Activated CD8-positive, alpha-beta T cell treated with anti-CD3 and anti-CD28 coated beads, Interleukin-2, amount 10 ng/mL, durations not matched to agents 7 days and 5 days (primary cell): Measurements from ENCODE around the gene BCAS3. TPM values are rescaled to one million over a fixed set of nuclear protein-coding genes. Genes with fewer than 3 reads are reported as not detected.

ENCODE experiments used
- ATAC-seq: fragments of 150-1000 bp; cut with Tn5 transposase; one replicate; pipeline ENCODE4 v1.10.0; 2021; ENCODE audit warnings: moderate library complexity
- CTCF ChIA-PET: fragments of 350-600 bp; sonication (Branson Sonifier 250); formaldehyde crosslinking; loops from one replicate; lab custom pipeline; 2021; ENCODE audit warnings: antibody characterized with exemption; lab: Charles Lee
- POLR2A ChIA-PET: fragments of 350-600 bp; sonication (Branson Sonifier 250); formaldehyde crosslinking; loops from one replicate; lab custom pipeline; 2021; ENCODE audit warnings: antibody characterized with exemption; lab: Charles Lee
- DNase-seq: peaks from one replicate; pipeline ENCODE4 v3.0.0-alpha.2; 2020
- H3K27ac Mint-ChIP-seq: one replicate; pipeline ENCODE4 v1.8.0; 2021; ENCODE audit warnings: mild to moderate bottlenecking, mixed read lengths
- H3K27me3 Mint-ChIP-seq: one replicate; pipeline ENCODE4 v1.8.0; 2021; ENCODE audit warnings: low read depth, mixed read lengths
- H3K36me3 Mint-ChIP-seq: one replicate; pipeline ENCODE4 v1.8.0; 2021; ENCODE audit warnings: low read depth, mixed read lengths
- H3K4me1 Mint-ChIP-seq: one replicate; pipeline ENCODE4 v1.8.0; 2021; ENCODE audit warnings: low read depth, mixed read lengths
- H3K4me3 Mint-ChIP-seq: one replicate; pipeline ENCODE4 v1.8.0; 2021; ENCODE audit warnings: mild to moderate bottlenecking, mixed read lengths
- H3K9me3 Mint-ChIP-seq: one replicate; pipeline ENCODE4 v1.8.0; 2022; ENCODE audit warnings: mixed read lengths; ENCODE audit not compliant: insufficient read depth
- total RNA-seq, 2 experiments: library from RNA; stranded (reverse); gene quantifications; one replicate each; pipeline ENCODE4 v1.2.3, GENCODE V29; 2021

Gene BCAS3
- total RNA-seq, 2 experiments from 2014 or later, result 13.0 to 16.3 TPM

- H3K27ac Mint-ChIP-seq, result no peak overlapping the region
- ChIA-PET CTCF (interaction anchor here (1.1 kb wide), 1 partner anchor 20 kb away, joined by 3 read pairs; no protein-coding TSS in a partner anchor), POLR2A (interaction anchor here (0.7 kb wide), 1 partner anchor 1803 kb away, joined by 3 read pairs; no protein-coding TSS in a partner anchor)
Observed at GRCh38 chr17:61261001-61261637, 583.5 kb downstream of the BCAS3 start.

GRCh38 chr17:61265397-61265796 is 587.7 kb downstream of the BCAS3 start:
- no peaks in the 10 kb centered on the region for H3K4me1 Mint-ChIP-seq
- no peaks in the 10 kb centered on the region for H3K27me3 Mint-ChIP-seq
- H3K4me3 Mint-ChIP-seq, result no peak overlapping the region
- H3K36me3 Mint-ChIP-seq, result no peaks in the 10 kb centered on the region
- H3K9me3 Mint-ChIP-seq, result no peaks in the 10 kb centered on the region
- ATAC-seq (no peak), DNase-seq (no peak)
- no peak overlapping the region for H3K27ac Mint-ChIP-seq
- ChIA-PET CTCF (interaction anchor here (0.9 kb wide), 1 partner anchor 9 kb away, joined by 3 read pairs; no protein-coding TSS in a partner anchor), POLR2A (no interaction called here)

More at GRCh38 chr17:61261001-61261637, 583.5 kb downstream of the BCAS3 start:
- H3K9me3 Mint-ChIP-seq, result no peaks in the 10 kb centered on the region
- no peak overlapping the region for H3K4me3 Mint-ChIP-seq
- ATAC-seq (no peak), DNase-seq (no peak)
- no peaks in the 10 kb centered on the region for H3K36me3 Mint-ChIP-seq
- peaks cover 2% of the 10 kb centered on the region for H3K4me1 Mint-ChIP-seq
- no peaks in the 10 kb centered on the region for H3K27me3 Mint-ChIP-seq

GRCh38 chr17:61267847-61268246 is 590.2 kb downstream of the BCAS3 start:
- H3K27me3 Mint-ChIP-seq, result no peaks in the 10 kb centered on the region
- DNase-seq, result no peak
- CTCF ChIA-PET, result no interaction called here

GRCh38 chr17:61275395-61275794 is 597.7 kb downstream of the BCAS3 start:
- H3K27me3 Mint-ChIP-seq, result no peaks in the 10 kb centered on the region
- DNase-seq (no peak), ATAC-seq (no peak)
- peaks cover 16% of the 10 kb centered on the region for H3K4me1 Mint-ChIP-seq
- no peaks in the 10 kb centered on the region for H3K36me3 Mint-ChIP-seq
- no peak overlapping the region for H3K4me3 Mint-ChIP-seq
- ChIA-PET CTCF (no interaction called here), POLR2A (interaction anchor here (0.9 to 1.0 kb wide), 2 partner anchors 9 to 141 kb away, joined by 3 read pairs; no protein-coding TSS in a partner anchor)
- no peaks in the 10 kb centered on the region for H3K9me3 Mint-ChIP-seq
- no peak overlapping the region for H3K27ac Mint-ChIP-seq

More at GRCh38 chr17:61267847-61268246, 590.2 kb downstream of the BCAS3 start:
- no peak overlapping the region for H3K27ac Mint-ChIP-seq
- no peaks in the 10 kb centered on the region for H3K36me3 Mint-ChIP-seq
- no peaks in the 10 kb centered on the region for H3K4me1 Mint-ChIP-seq
- POLR2A ChIA-PET, result no interaction called here
- ATAC-seq, result no peak
- no peaks in the 10 kb centered on the region for H3K9me3 Mint-ChIP-seq
- no peak overlapping the region for H3K4me3 Mint-ChIP-seq

GRCh38 chr17:61276806-61277205 is 599.2 kb downstream of the BCAS3 start:
- CTCF ChIA-PET, result interaction anchor here (0.8 kb wide), 1 partner anchor 836 kb away, joined by 3 read pairs; no protein-coding TSS in a partner anchor
- Mint-ChIP-seq H3K9me3 (no peaks in the 10 kb centered on the region), H3K4me3 (no peak overlapping the region), H3K27me3 (no peaks in the 10 kb centered on the region), H3K27ac (no peak overlapping the region), H3K36me3 (no peaks in the 10 kb centered on the region), H3K4me1 (peaks cover 18% of the 10 kb centered on the region)
- POLR2A ChIA-PET, result interaction anchor here (0.7 kb wide), 1 partner anchor 78 kb away, joined by 3 read pairs; no protein-coding TSS in a partner anchor
- no peak for DNase-seq
- ATAC-seq, result no peak

- ChIA-PET POLR2A (no interaction called here), CTCF (interaction anchor here (0.6 kb wide), 1 partner anchor 70 kb away, joined by 3 read pairs; no protein-coding TSS in a partner anchor)
- Mint-ChIP-seq H3K36me3 (no peaks in the 10 kb centered on the region), H3K27ac (peak overlapping the region; percentile 34), H3K27me3 (no peaks in the 10 kb centered on the region), H3K9me3 (peaks cover 3% of the 10 kb centered on the region), H3K4me3 (no peak overlapping the region), H3K4me1 (peaks cover 28% of the 10 kb centered on the region)
- peak; percentile 58 for ATAC-seq
- DNase-seq, result no peak
Observed at GRCh38 chr17:61279476-61280145, 602.0 kb downstream of the BCAS3 start.

- H3K36me3 Mint-ChIP-seq, result no peaks in the 10 kb centered on the region
- POLR2A ChIA-PET, result no interaction called here
- no peaks in the 10 kb centered on the region for H3K27me3 Mint-ChIP-seq
- CTCF ChIA-PET, result no interaction called here
- H3K4me3 Mint-ChIP-seq, result no peak overlapping the region
- H3K27ac Mint-ChIP-seq, result no peak overlapping the region
- DNase-seq (no peak), ATAC-seq (no peak)
- peaks cover 32% of the 10 kb centered on the region for H3K4me1 Mint-ChIP-seq
- H3K9me3 Mint-ChIP-seq, result peaks cover 3% of the 10 kb centered on the region
Observed at GRCh38 chr17:61280338-61280737, 602.7 kb downstream of the BCAS3 start.

- ATAC-seq (no peak), DNase-seq (no peak)
- peaks cover 3% of the 10 kb centered on the region for H3K9me3 Mint-ChIP-seq
- no peak overlapping the region for H3K27ac Mint-ChIP-seq
- H3K36me3 Mint-ChIP-seq, result no peaks in the 10 kb centered on the region
- POLR2A ChIA-PET, result no interaction called here
- CTCF ChIA-PET, result no interaction called here
- no peak overlapping the region for H3K4me3 Mint-ChIP-seq
- H3K4me1 Mint-ChIP-seq, result peaks cover 32% of the 10 kb centered on the region
- H3K27me3 Mint-ChIP-seq, result no peaks in the 10 kb centered on the region
Observed at GRCh38 chr17:61280851-61281250, 603.2 kb downstream of the BCAS3 start.

GRCh38 chr17:61282377-61282776 is 604.7 kb downstream of the BCAS3 start:
- ATAC-seq, result no peak
- Mint-ChIP-seq H3K4me3 (no peak overlapping the region), H3K27ac (no peak overlapping the region), H3K9me3 (peaks cover 3% of the 10 kb centered on the region), H3K4me1 (peaks cover 32% of the 10 kb centered on the region), H3K36me3 (no peaks in the 10 kb centered on the region), H3K27me3 (no peaks in the 10 kb centered on the region)
- CTCF ChIA-PET, result interaction anchor here (1.0 kb wide), 1 partner anchor 77 kb away, joined by 4 read pairs; no protein-coding TSS in a partner anchor
- DNase-seq, result no peak
- POLR2A ChIA-PET, result no interaction called here

GRCh38 chr17:61283043-61283442 is 605.4 kb downstream of the BCAS3 start:
- POLR2A ChIA-PET, result no interaction called here

GRCh38 chr17:61284174-61284573 is 606.5 kb downstream of the BCAS3 start:
- Mint-ChIP-seq H3K4me3 (no peak overlapping the region), H3K36me3 (no peaks in the 10 kb centered on the region), H3K9me3 (peaks cover 3% of the 10 kb centered on the region), H3K27ac (no peak overlapping the region), H3K4me1 (peaks cover 29% of the 10 kb centered on the region), H3K27me3 (no peaks in the 10 kb centered on the region)
- DNase-seq (no peak), ATAC-seq (no peak)
- POLR2A ChIA-PET, result interaction anchor here (1.0 kb wide), 1 partner anchor 9 kb away, joined by 3 read pairs; no protein-coding TSS in a partner anchor
- CTCF ChIA-PET, result interaction anchor here (1.1 kb wide), 1 partner anchor 23 kb away, joined by 3 read pairs; no protein-coding TSS in a partner anchor

More at GRCh38 chr17:61283043-61283442, 605.4 kb downstream of the BCAS3 start:
- H3K36me3 Mint-ChIP-seq, result no peaks in the 10 kb centered on the region
- H3K9me3 Mint-ChIP-seq, result peaks cover 3% of the 10 kb centered on the region
- DNase-seq (no peak), ATAC-seq (no peak)
- no peak overlapping the region for H3K27ac Mint-ChIP-seq
- no peaks in the 10 kb centered on the region for H3K27me3 Mint-ChIP-seq
- no peak overlapping the region for H3K4me3 Mint-ChIP-seq
- H3K4me1 Mint-ChIP-seq, result peaks cover 32% of the 10 kb centered on the region
- CTCF ChIA-PET, result interaction anchor here (1.1 kb wide), 1 partner anchor 153 kb away, joined by 4 read pairs; no protein-coding TSS in a partner anchor
